GM19043 (cell line): ENCODE measurements around the gene SYMPK.
"Not testable (repeated sequence)": the region's sequence is repeated elsewhere in the genome, so short reads cannot be mapped to it uniquely, and the experiment has no call there.

ENCODE experiments used
- ATAC-seq: cut with Tn5 transposase; IDR thresholded peaks from one replicate; pipeline ENCODE4 v1.9.1; 2021; ENCODE audit warnings: low read depth; ENCODE audit not compliant: unreplicated experiment

Gene SYMPK

GRCh38 chr19:45809643-45810159 is 53.2 kb downstream of the SYMPK start:
- ATAC-seq = no peak

- no peak for ATAC-seq
Measured at GRCh38 chr19:45805719-45806118, 57.2 kb downstream of the SYMPK start.

GRCh38 chr19:45804959-45805230 is 58.1 kb downstream of the SYMPK start:
- ATAC-seq = no peak

- ATAC-seq = no peak
Measured at GRCh38 chr19:45804140-45804958, 58.6 kb downstream of the SYMPK start.

GRCh38 chr19:45801603-45802175 is 61.3 kb downstream of the SYMPK start:
- ATAC-seq = no peak

GRCh38 chr19:45800070-45800553 is 62.8 kb downstream of the SYMPK start:
- no peak for ATAC-seq

GRCh38 chr19:45799541-45799940 is 63.4 kb downstream of the SYMPK start:
- ATAC-seq = not testable (repeated sequence)

GRCh38 chr19:45798995-45799517 is 63.9 kb downstream of the SYMPK start:
- ATAC-seq = no peak

GRCh38 chr19:45794627-45795026 is 68.3 kb downstream of the SYMPK start:
- ATAC-seq = no peak

- no peak for ATAC-seq
Measured at GRCh38 chr19:45793876-45794275, 69.1 kb downstream of the SYMPK start.

- no peak for ATAC-seq
Measured at GRCh38 chr19:45793178-45793564, 69.8 kb downstream of the SYMPK start.

- ATAC-seq = peak; percentile 80
Measured at GRCh38 chr19:45792470-45793177, 70.3 kb downstream of the SYMPK start, which contains the start of gene DMWD. Gene DMWD (minus strand): TSS chr19:45792845. CDS start chr19:45792756, 89 bp downstream.

- ATAC-seq = no peak
Measured at GRCh38 chr19:45791744-45792469, 71.0 kb downstream of the SYMPK start.

GRCh38 chr19:45790942-45791341 is 72.0 kb downstream of the SYMPK start:
- no peak for ATAC-seq

GRCh38 chr19:45789035-45789786 is 73.7 kb downstream of the SYMPK start:
- ATAC-seq = no peak

GRCh38 chr19:45786533-45786894 is 76.4 kb downstream of the SYMPK start:
- no peak for ATAC-seq

GRCh38 chr19:45785781-45786532 is 77.0 kb downstream of the SYMPK start:
- ATAC-seq = no peak

GRCh38 chr19:45785097-45785496 is 77.8 kb downstream of the SYMPK start:
- ATAC-seq = no peak

- no peak for ATAC-seq
Measured at GRCh38 chr19:45784096-45784495, 78.9 kb downstream of the SYMPK start.
